ENCODE measurements around the gene ADAMTSL4.

- TF ChIP-seq, protein P1, sequence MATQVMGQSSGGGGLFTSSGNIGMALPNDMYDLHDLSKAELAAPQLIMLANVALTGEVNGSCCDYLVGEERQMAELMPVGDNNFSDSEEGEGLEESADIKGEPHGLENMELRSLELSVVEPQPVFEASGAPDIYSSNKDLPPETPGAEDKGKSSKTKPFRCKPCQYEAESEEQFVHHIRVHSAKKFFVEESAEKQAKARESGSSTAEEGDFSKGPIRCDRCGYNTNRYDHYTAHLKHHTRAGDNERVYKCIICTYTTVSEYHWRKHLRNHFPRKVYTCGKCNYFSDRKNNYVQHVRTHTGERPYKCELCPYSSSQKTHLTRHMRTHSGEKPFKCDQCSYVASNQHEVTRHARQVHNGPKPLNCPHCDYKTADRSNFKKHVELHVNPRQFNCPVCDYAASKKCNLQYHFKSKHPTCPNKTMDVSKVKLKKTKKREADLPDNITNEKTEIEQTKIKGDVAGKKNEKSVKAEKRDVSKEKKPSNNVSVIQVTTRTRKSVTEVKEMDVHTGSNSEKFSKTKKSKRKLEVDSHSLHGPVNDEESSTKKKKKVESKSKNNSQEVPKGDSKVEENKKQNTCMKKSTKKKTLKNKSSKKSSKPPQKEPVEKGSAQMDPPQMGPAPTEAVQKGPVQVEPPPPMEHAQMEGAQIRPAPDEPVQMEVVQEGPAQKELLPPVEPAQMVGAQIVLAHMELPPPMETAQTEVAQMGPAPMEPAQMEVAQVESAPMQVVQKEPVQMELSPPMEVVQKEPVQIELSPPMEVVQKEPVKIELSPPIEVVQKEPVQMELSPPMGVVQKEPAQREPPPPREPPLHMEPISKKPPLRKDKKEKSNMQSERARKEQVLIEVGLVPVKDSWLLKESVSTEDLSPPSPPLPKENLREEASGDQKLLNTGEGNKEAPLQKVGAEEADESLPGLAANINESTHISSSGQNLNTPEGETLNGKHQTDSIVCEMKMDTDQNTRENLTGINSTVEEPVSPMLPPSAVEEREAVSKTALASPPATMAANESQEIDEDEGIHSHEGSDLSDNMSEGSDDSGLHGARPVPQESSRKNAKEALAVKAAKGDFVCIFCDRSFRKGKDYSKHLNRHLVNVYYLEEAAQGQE (IDR thresholded peaks at IDR 0.05; ENCODE audit: low read depth), result no peak
- TF ChIP-seq EZH2 (IDR thresholded peaks at IDR 0.05), result no peak
- TF ChIP-seq CTCF (IDR thresholded peaks at IDR 0.05 in 2 of 3, conservative IDR thresholded peaks at IDR 0.05 in 1 of 3; ENCODE audit: borderline replicate concordance in 1 of 3, insufficient read depth in 1 of 3, low read depth in 2 of 3, low read length in 2 of 3), result no peak
- peak; percentile 68 for TF ChIP-seq POLR2AphosphoS5 (IDR thresholded peaks at IDR 0.05; ENCODE audit: low read depth, low read length)
These were observed 33.7 kb upstream of the ADAMTSL4 start, which contains the start of gene FALEC for GRCh38 chr1:150515328-150516049.
